ENCODE measurements around the gene ERV3-1.
"Not testable (repeated sequence)": the region's sequence is repeated elsewhere in the genome, so short reads cannot be mapped to it uniquely, and the experiment has no call there.

The ERV3-1 gene

DNA sequence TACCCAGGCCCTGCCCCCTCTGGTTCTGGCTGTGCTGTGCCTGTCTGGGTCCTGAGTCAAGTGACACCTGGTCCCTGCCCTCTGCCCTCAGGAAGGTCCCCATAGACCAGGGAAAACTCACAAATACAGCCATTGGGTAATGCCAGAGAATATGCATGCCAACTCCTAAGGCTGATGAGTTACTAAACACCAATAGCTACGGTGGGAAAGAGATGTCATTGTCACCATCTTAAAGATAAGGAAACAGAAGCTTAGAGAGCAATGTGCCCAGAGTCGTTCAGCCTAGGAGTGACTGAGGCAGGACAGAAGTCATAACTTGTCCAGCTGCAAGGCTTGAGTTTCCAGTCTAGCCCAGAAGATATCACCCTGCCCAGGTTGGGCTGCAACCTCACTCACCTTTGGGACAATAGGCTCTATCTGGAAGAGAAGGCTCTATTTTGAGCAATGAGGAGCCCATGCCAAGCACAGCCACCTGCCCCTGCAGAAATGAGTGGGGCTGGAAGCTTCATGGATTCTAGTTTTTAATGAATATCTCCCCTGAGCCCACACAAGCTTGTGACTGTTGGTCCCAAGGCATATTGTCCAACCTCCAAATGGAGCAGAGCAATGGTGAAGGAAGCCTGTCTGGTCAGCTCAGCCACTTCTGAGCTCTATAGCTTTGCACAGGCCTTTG lies 60.8 kb downstream of the ERV3-1 start:
- Histone ChIP-seq H3K27ac (ENCODE audit: low read depth in 2 of 2, low read length in 2 of 2) (no peak overlapping the region), H3K4me3 (ENCODE audit: low read length in 2 of 2) (no peak overlapping the region), H3K27me3 (ENCODE audit: control insufficient read depth in 2 of 2, insufficient read depth in 2 of 2, low read length in 2 of 2) (peaks cover 12 to 14% of the 10 kb centered on the region in 2 donors), H3K36me3 (ENCODE audit: control insufficient read depth in 2 of 2, insufficient read depth in 2 of 2, low read length in 2 of 2) (no peaks in the 10 kb centered on the region), H3K4me1 (ENCODE audit: control insufficient read depth in 2 of 2, insufficient read depth in 2 of 2, low read length in 2 of 2) (no peaks in the 10 kb centered on the region), H3K9ac (ENCODE audit: low read depth in 1 of 2, low read length in 2 of 2) (no peak overlapping the region), H3K9me3 (ENCODE audit: control insufficient read depth in 2 of 2, low read length in 2 of 2) (no peaks in the 10 kb centered on the region)

DNA sequence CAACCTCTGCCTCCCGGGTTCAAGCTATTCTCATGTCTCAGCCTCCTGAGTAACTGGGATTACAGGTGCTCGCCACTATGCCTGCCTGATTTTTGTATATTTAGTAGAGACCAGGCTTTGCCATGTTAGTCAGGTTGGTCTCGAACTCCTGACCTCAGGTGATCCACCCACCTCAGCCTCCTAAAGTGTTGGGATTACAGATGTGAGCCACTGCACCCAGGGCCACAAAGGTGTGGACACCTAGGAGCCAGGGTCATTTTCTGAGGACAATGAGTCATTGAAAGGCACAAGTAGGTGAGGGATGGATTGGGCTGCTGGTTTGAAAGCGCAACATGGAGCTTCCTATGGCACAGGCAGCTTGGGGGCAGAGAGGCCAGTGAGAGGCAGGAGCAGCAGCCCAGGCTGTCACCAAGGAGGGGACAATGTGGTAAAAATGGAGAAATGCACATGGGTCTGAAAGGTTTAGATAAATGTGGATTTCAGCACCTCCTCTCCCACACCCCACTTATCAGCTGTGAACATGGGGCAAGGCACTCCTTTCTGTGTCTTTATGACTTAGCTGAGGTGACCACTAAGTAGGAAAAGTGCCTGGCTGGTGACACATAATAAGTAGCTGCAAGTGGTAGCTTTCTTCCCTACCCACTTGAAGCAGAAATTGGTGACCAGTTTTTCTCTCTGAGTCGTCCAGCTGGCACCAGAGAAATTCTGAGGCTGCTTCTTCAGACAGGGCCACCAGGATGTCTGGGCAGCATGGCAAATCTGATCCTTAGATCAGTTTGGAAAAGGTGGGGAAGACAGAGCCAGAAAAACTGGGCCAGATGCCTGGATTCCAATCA lies 61.6 kb downstream of the ERV3-1 start:
- H3K4me1 ChIP-seq (ENCODE audit: control insufficient read depth in 2 of 2, insufficient read depth in 2 of 2, low read length in 2 of 2); H3K27ac ChIP-seq (ENCODE audit: low read depth in 2 of 2, low read length in 2 of 2); H3K9me3 ChIP-seq (ENCODE audit: control insufficient read depth in 2 of 2, low read length in 2 of 2); H3K4me3 ChIP-seq (ENCODE audit: low read length in 2 of 2); H3K36me3 ChIP-seq (ENCODE audit: control insufficient read depth in 2 of 2, insufficient read depth in 2 of 2, low read length in 2 of 2); H3K9ac ChIP-seq (ENCODE audit: low read depth in 1 of 2, low read length in 2 of 2): not testable (repeated sequence)
- peaks cover 12 to 14% of the 10 kb centered on the region in 2 donors for H3K27me3 ChIP-seq (ENCODE audit: control insufficient read depth in 2 of 2, insufficient read depth in 2 of 2, low read length in 2 of 2)

All from mucosa of rectum (tissue), 2 donors.